Activated T-cell treated with anti-CD3 and anti-CD28 coated beads for 1 hour (primary cell): ENCODE data around the gene TTC29.
"Not testable (repeated sequence)": the region's sequence is repeated elsewhere in the genome, so short reads cannot be mapped to it uniquely, and the experiment has no call there.

ENCODE experiments used
- DNase-seq: peaks from one replicate; pipeline ENCODE4 v3.0.0-alpha.2; 2020; ENCODE audit warnings: low read depth

Gene TTC29

GRCh38 chr4:146855761-146856160, 89.9 kb downstream of the TTC29 start:
- DNase-seq = no peak

DNA sequence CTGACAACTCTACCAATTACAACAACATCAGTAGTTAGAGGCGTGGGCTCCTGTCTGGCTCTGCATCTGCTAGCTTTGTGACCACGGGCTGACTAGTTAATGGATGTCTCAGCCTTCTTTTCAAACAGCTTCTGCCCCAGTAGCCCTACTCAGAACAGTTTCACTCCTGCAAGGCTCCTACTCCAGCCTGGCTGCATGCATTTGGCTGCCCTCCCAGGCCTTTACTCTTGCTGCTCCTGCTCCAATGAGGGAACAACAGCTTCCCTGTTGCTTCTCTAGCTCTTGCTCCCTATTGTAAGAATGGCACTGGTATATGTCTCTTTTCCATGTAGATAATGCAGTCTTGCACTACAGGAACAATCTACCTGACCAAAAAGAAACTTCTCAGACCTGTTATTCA, 93.3 kb downstream of the TTC29 start:
- DNase-seq = no peak

DNA sequence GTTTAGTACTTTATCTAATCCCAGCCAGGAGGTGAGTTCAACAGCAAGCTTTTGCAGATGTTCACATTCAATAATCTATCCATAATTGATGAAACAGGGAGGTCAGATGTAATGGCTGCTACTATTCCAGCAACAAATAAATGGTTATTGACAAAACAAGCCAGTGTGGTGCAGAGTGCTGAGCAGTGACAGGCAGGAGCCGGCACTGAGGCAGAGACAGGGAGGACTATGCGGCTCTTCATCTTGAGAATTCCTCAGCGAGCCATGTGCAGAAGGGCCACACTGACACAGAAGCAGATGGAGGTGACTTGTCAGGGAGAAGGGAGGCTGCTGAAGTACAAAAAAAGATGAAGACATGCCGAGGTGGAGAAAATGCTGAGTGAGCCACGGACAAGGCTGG, 98.3 kb downstream of the TTC29 start:
- DNase-seq = no peak

DNA sequence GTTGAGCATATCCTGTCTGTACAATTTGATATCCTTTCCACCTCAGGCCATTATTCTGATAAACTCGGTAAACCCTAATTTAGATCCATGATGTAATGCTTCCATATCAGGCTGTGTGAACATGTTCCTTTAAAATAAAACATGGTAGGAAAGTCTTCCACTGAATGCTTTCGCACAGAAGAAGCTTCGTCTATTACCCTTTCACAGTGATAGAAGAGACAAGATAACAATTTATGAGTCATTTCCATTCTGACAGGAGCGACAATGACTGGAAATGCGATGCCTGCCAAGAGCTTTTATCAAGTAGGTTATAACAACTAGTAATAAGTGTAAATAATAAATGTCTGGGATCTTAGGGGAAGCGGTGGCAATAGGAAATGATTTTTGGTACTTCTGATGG, 98.8 kb downstream of the TTC29 start:
- DNase-seq = no peak

GRCh38 chr4:146844761-146845160, 100.9 kb downstream of the TTC29 start:
- DNase-seq = no peak

- DNase-seq = no peak
Measured at GRCh38 chr4:146842876-146843275, 102.8 kb downstream of the TTC29 start.

- DNase-seq = no peak
Measured at GRCh38 chr4:146840731-146841130, 104.9 kb downstream of the TTC29 start.

GRCh38 chr4:146835096-146835495, 110.6 kb downstream of the TTC29 start:
- DNase-seq = no peak

DNA sequence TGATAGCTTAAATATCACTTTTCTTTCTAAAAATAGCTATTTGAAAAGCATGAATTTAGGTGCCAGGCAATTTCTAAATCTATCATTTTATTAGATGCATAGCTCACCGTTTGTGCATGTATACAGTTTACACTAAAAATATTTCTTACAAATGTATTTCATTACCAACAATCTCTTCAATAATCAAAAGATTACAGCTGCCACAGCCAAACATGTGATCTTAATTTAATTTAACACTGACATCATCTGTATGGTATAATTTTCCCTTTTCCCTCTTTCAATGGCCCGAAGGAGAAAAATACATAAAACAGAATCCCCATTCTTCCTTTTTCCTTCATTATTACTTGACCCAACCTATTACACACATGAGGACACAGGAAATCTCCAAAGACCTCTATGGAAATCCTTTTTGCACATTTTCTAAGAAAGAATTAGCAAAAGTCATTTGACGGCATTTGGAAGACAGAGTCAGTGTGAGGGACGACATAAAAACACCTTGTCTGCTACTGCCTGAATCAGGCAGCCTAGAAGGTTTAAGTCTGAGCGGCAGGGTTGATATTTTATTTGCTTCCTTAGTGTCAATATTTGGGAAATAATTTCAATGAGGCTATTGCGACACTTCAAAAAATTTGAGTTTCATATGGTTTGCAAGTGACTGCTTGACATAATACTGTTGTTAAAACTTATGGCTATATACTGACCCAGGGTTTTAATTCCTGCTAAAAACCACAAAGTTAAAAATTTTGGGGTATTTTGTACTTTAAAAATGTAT, 111.2 kb downstream of the TTC29 start:
- DNase-seq = no peak

GRCh38 chr4:146833530-146833929, 112.1 kb downstream of the TTC29 start:
- no peak for DNase-seq

- DNase-seq = not testable (repeated sequence)
Measured at GRCh38 chr4:146822980-146823379, 122.7 kb downstream of the TTC29 start.

DNA sequence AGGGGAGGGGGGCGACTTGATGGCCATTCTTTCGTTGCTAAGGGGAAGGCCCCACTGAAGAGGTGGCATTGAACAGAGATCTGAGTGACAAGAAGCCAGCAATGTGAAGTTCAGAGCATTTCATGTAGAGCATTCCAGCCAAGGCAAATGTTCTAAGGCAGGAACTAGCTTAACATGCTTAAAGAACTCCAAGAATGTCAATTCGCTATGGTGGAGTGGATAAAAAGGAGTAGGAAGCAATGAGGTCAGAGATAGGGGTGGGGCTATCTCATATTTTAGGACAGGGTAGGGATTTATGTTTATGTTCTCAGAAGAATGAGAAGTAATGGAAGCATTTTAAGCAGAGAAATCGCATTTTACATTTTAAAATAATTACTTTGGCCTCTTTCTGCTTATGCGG, 130.9 kb downstream of the TTC29 start:
- no peak for DNase-seq

- no peak for DNase-seq
Measured at GRCh38 chr4:146795711-146796110, 150.0 kb downstream of the TTC29 start.

- no peak for DNase-seq
Measured at GRCh38 chr4:146793727-146794126, 151.9 kb downstream of the TTC29 start.

GRCh38 chr4:146791439-146791838, 154.2 kb downstream of the TTC29 start:
- no peak for DNase-seq

DNA sequence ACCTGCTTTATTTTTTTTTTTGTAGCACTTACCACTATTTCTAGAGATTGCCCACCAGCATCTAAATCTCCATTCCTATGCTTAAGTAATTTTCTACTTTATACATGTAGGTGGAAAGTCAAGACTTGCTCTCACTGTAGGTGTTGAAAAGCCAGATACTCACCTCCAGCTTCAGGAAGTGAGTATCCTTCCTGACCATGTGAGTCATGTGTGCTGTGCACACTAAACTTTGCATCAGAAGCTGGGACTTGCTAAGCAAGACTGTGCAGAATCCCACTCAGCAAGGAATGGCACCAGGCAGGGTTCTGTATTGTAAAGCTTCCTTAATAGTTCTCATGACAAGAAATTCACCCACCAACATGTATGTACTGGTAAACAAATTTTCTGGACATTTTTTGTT, 155.1 kb downstream of the TTC29 start:
- DNase-seq = no peak

DNA sequence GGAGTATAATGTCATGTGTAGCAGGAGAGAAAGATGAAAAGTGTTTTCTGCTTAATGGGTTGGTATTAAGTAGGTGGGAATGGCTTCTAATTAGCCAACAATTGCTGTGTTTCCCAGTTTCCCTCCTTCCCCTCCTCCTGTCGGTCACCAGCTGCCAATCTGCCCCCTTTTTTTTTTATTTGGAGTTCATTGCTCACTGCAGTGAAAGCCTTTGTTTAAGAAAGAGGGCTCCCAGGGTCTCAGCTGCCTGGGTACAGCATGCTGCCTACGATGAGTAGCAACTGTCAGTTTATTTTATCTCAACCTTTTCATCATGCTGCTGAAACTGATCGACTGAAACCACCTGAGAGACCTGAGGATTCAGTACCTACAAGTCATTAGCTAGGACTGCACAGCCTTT, 157.9 kb downstream of the TTC29 start:
- no peak for DNase-seq

DNA sequence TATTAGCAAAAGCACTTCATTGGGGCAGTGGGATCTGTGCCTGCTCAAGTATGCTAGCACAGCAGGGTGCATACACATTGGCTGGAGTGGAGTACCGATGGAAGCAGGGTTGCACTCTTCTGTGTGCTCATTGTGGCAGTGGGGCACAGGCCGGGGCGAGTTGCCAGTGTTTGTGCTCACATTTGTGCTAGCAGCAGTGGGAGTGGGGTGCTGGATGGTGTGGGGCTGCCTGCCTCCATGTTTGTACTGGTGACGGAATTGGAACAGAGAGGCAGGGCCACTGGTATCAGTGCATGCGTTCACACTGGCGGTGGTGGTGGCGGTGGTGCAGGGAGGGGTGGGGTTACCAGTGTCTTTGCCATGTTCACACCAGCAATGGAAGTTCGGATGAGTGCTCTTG, 169.0 kb downstream of the TTC29 start:
- DNase-seq = no peak

GRCh38 chr4:146763560-146763959, 182.1 kb downstream of the TTC29 start:
- no peak for DNase-seq

DNA sequence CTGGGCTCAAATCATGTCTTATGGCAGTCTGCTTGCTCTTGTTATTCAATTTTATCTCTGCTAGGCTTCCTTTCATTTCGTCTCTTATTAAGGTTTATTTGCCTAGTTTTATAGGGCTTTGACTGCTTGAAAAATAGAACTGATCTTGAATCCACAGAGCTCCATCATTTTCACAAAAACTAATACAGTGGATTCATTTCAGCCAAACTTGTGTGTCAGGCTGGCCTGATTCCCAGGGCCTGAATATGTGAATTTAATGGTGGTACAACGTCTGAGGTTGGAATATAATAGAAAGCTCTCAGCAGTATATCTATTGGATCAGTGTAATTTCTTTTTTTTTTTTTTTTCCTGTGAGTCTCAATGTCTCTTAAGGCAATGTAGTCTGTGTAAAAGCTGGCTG, 183.6 kb downstream of the TTC29 start:
- DNase-seq = no peak

- no peak for DNase-seq
Measured at GRCh38 chr4:146742416-146742815, 203.2 kb downstream of the TTC29 start.

DNA sequence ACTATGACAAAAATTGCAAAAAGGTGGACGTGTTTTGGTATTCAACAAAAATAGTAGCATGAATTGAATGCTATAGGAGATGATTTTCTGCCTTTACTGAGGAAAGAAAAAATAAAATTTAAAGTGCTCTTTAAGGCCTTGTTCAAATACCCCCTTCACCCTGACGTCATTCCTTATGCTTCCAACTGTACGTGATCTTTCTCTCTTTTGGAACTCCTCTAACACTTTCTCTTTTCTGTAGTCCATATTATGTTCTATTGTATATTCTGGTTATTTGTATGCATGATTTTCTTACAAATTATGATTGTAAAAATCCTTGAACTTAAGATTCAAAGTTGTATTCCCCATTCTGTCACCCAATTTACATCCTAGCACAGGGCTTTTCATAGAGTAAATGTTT, 206.5 kb downstream of the TTC29 start:
- no peak for DNase-seq

DNA sequence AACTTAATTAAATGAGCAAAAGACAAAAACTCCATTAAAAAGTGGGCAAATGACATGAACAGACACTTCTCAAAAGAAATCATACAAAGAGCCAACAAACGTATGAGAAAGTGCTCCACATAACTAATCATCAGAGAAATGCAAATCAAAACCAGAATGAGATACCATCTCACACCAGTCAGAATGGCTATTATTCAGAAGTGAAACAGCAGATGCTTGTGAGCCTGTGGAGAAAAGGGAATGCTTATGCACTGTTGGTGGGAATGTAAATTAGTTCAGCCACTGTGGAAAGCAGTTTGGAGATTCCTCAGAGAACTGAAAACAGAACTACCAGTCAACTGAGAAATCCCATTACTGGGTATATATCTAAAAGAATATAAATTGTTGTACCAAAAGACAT, 222.1 kb downstream of the TTC29 start:
- DNase-seq = not testable (repeated sequence)

DNA sequence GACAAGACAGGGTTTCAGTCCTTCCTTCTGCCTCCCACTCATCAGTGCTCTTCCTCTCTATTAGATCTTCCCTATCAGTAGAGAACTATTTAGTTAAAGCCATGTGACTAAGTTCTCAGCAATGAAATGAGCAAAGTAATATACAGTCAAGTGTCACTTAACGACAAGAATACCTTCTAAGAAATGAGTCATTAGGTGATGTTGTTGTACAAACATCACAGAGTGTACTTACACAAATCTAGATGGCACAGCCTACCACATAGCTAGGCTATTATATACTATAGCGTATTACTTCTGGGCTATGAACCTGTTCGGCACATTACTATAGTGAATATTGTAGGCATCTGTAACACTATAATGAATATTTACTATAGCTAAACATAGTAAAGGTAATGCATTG, 235.7 kb downstream of the TTC29 start:
- no peak for DNase-seq
